Measurements from ENCODE around the gene ACBD7.

Gene ACBD7

DNA sequence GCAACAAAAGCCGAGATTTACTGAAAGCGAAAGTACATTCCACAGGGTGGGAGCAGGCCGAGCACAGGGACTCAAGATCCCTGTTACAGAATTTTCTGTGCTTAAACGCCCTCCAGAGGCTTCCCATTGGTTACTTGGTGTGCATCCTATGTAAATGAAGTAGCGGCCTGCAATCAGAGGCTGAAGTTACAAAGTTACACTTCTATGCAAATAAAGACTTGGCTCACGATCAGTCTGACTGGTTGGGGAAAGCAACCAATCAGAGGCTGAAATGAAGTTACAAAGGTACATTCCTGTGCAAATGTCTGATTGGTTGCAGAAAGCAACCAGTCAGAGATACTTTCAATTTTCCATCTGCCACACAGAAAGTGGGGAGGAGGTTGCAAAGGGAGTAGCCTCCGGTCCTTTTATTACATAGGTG lies 4.1 kb downstream of the ACBD7 start:
- Histone ChIP-seq H3K4me1 (ENCODE audit: control insufficient read depth in 1 of 2, insufficient read depth in 2 of 2, low read length in 2 of 2) (peaks cover 5 to 7% of the 10 kb centered on the region in 2 donors), H3K4me3 (ENCODE audit: low read depth in 1 of 2, low read length in 2 of 2) (peak overlapping the region; percentile 64 to 73), H3K9me3 (ENCODE audit: control insufficient read depth in 1 of 2, low read length in 2 of 2) (no peaks in the 10 kb centered on the region), H3K36me3 (ENCODE audit: control insufficient read depth in 1 of 2, insufficient read depth in 2 of 2, low read length in 2 of 2) (no peaks in the 10 kb centered on the region), H3K27ac (ENCODE audit: low read length) (peak overlapping the region; percentile 33), H3K27me3 (ENCODE audit: low read depth, low read length) (no peaks in the 10 kb centered on the region)

DNA sequence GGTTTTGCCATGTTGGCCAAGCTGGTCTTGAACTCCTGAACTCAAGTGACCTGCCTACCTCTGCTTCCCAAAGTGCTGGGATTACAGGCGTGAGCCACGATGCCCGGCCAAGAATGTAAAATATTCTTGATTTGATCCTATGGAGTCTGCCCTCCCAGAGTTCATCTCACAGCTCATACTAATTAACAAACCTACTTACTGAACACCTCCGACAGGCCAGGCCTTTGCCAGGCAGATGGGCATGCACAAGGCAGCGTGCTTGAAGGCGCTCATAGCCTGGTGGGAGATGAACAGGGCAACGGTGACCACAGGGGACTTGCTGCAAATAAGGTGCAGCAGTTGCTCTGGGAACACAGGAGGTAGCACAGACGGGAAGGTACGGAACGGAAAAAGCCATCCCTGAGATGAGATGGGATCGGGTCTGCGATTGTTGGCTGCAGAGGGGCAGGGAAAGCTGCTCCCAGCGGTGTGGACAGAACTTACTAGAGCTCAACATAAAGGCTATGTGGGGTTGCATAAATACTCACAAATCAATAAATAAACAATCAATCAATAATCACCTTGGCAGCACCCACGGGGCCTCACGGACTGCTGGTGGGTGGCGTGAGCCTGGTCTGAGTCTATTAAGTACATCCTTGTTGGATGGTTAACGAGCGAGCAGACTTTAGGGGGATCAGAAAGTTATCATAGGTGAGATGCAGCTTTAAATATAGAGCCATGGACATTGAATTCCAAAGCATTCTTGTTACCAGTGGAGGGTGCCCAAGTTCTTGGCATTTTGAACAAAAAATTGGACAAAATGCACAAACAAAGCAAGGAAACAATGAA lies 4.7 kb downstream of the ACBD7 start:
- no peaks in the 10 kb centered on the region for H3K9me3 ChIP-seq (ENCODE audit: control insufficient read depth in 1 of 2, low read length in 2 of 2)
- H3K27ac ChIP-seq (ENCODE audit: low read length): peak overlapping the region; percentile 33
- H3K36me3 ChIP-seq (ENCODE audit: control insufficient read depth in 1 of 2, insufficient read depth in 2 of 2, low read length in 2 of 2): no peaks in the 10 kb centered on the region
- peak overlapping the region; percentile 64 to 73 for H3K4me3 ChIP-seq (ENCODE audit: low read depth in 1 of 2, low read length in 2 of 2)
- no peaks in the 10 kb centered on the region for H3K27me3 ChIP-seq (ENCODE audit: low read depth, low read length)
- peaks cover 5 to 7% of the 10 kb centered on the region in 2 donors for H3K4me1 ChIP-seq (ENCODE audit: control insufficient read depth in 1 of 2, insufficient read depth in 2 of 2, low read length in 2 of 2)

DNA sequence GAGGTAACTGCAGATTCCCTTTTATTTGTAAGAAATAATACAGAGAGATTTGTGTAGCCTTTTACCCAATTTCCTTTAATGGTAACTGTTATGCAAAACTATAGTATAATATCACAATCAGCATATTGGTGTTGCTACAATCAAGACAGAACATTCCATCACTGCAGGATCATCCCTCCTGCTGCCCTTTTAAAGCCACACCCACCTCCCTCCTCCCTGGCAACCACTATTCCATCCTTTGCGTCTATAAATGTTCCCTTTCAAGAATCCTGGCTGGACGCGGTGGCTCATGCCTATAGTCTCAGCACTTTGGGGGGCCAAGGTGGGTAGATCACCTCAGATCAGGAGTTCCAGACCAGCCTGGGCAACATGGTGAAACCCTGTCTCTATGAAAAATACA lies 13.2 kb downstream of the ACBD7 start:
- no peak overlapping the region for H3K4me3 ChIP-seq (ENCODE audit: low read depth in 1 of 2, low read length in 2 of 2)
- no peaks in the 10 kb centered on the region for H3K36me3 ChIP-seq (ENCODE audit: control insufficient read depth in 1 of 2, insufficient read depth in 2 of 2, low read length in 2 of 2)
- no peak overlapping the region for H3K27ac ChIP-seq (ENCODE audit: low read length)
- H3K4me1 ChIP-seq (ENCODE audit: control insufficient read depth in 1 of 2, insufficient read depth in 2 of 2, low read length in 2 of 2): no peaks in the 10 kb centered on the region
- no peaks in the 10 kb centered on the region for H3K9me3 ChIP-seq (ENCODE audit: control insufficient read depth in 1 of 2, low read length in 2 of 2)
- no peaks in the 10 kb centered on the region for H3K27me3 ChIP-seq (ENCODE audit: low read depth, low read length)

DNA sequence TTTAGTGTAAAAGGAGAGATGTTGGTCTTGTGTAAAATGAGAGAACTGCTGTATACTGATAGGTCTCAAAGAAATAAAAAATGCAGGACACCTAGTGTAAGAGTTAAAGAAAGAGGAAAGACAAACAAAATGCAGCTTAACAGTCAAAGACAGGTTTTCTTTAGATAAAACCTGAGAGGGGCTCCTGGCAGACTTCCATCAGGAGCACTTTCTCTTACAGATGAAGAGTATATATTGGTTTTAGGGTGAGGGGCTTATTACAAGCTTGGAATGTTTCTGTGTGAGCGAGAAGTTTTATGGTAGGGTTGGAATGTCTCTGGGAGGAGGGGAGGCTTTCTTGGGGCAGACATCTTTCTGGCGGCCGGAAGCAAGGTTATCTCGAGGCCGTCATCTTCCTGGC lies 16.2 kb downstream of the ACBD7 start:
- no peaks in the 10 kb centered on the region for H3K9me3 ChIP-seq (ENCODE audit: control insufficient read depth in 1 of 2, low read length in 2 of 2)
- H3K27me3 ChIP-seq (ENCODE audit: low read depth, low read length): no peaks in the 10 kb centered on the region
- H3K36me3 ChIP-seq (ENCODE audit: control insufficient read depth in 1 of 2, insufficient read depth in 2 of 2, low read length in 2 of 2): no peaks in the 10 kb centered on the region
- no peak overlapping the region for H3K4me3 ChIP-seq (ENCODE audit: low read depth in 1 of 2, low read length in 2 of 2)
- H3K27ac ChIP-seq (ENCODE audit: low read length): no peak overlapping the region
- H3K4me1 ChIP-seq (ENCODE audit: control insufficient read depth in 1 of 2, insufficient read depth in 2 of 2, low read length in 2 of 2): no peaks in the 10 kb centered on the region

DNA sequence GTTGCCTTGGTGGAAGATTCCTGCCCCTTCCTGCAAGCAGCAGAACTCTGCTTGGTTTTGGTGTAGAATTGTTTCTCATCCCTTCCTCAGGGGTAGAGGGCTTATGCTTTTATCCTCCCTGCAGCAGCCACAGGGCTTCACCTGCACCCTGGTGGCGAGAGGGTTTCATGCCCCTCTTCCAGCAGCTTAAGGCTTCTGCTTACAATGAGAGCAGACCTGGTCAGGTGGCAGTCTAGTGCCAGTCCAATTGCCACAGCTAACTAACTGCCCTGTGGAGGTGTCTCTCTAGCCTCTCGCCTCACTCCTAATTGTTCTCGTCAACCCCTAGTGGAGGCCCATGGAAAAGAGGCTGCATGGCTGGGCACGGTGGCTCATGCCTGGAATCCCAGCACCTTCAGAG lies 19.3 kb downstream of the ACBD7 start:
- Histone ChIP-seq H3K27ac (ENCODE audit: low read length) (no peak overlapping the region), H3K36me3 (ENCODE audit: control insufficient read depth in 1 of 2, insufficient read depth in 2 of 2, low read length in 2 of 2) (no peaks in the 10 kb centered on the region), H3K4me3 (ENCODE audit: low read depth in 1 of 2, low read length in 2 of 2) (no peak overlapping the region), H3K27me3 (ENCODE audit: low read depth, low read length) (no peaks in the 10 kb centered on the region), H3K4me1 (ENCODE audit: control insufficient read depth in 1 of 2, insufficient read depth in 2 of 2, low read length in 2 of 2) (no peaks in the 10 kb centered on the region), H3K9me3 (ENCODE audit: control insufficient read depth in 1 of 2, low read length in 2 of 2) (peaks cover 3 to 8% of the 10 kb centered on the region in 2 donors)

DNA sequence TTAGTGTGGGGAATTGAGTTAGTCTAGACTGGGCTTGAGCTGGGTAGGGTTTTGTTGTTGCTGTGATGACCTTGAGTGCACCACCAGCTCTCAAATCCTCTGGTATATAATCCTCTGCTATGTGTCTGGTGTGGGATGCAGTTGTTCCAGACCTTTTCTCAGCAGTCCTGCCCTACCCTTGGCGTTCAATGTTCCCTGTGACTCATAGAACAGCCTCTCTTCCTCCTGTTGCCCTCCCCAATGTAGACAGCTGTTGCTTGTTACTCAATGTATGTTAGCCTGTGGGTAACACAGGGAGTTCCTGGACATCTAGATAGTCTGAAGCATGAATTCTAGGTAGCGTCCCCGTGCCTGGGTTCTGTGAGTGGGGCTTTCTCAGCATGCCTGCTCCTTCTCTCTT lies 19.8 kb downstream of the ACBD7 start:
- Histone ChIP-seq H3K27ac (ENCODE audit: low read length) (no peak overlapping the region), H3K27me3 (ENCODE audit: low read depth, low read length) (no peaks in the 10 kb centered on the region), H3K4me1 (ENCODE audit: control insufficient read depth in 1 of 2, insufficient read depth in 2 of 2, low read length in 2 of 2) (no peaks in the 10 kb centered on the region), H3K36me3 (ENCODE audit: control insufficient read depth in 1 of 2, insufficient read depth in 2 of 2, low read length in 2 of 2) (no peaks in the 10 kb centered on the region), H3K4me3 (ENCODE audit: low read depth in 1 of 2, low read length in 2 of 2) (no peak overlapping the region), H3K9me3 (ENCODE audit: control insufficient read depth in 1 of 2, low read length in 2 of 2) (peaks cover 3 to 8% of the 10 kb centered on the region in 2 donors)

DNA sequence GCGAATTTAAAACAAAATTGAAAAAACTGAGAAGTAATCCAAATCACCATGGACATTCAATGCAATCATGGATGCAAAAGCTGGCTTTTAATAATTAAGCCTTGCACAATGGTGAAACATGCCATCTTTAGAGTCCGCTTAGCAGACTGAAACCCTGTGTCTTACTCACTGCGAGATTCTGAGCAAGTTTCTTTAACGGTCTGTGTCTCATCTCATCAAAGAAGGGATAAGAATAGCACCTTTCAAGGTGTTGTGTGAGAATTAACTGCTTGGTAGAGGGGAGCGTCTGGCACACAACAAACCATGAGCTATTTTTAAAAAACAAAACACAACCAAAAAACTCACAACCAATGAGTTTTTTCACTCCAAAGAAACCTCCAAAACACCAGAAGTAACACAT lies 21.4 kb downstream of the ACBD7 start:
- Histone ChIP-seq H3K27me3 (ENCODE audit: low read depth, low read length) (no peaks in the 10 kb centered on the region), H3K27ac (ENCODE audit: low read length) (no peak overlapping the region), H3K36me3 (ENCODE audit: control insufficient read depth in 1 of 2, insufficient read depth in 2 of 2, low read length in 2 of 2) (no peaks in the 10 kb centered on the region), H3K4me1 (ENCODE audit: control insufficient read depth in 1 of 2, insufficient read depth in 2 of 2, low read length in 2 of 2) (no peaks in the 10 kb centered on the region), H3K4me3 (ENCODE audit: low read depth in 1 of 2, low read length in 2 of 2) (no peak overlapping the region), H3K9me3 (ENCODE audit: control insufficient read depth in 1 of 2, low read length in 2 of 2) (peaks cover 3 to 8% of the 10 kb centered on the region in 2 donors)

DNA sequence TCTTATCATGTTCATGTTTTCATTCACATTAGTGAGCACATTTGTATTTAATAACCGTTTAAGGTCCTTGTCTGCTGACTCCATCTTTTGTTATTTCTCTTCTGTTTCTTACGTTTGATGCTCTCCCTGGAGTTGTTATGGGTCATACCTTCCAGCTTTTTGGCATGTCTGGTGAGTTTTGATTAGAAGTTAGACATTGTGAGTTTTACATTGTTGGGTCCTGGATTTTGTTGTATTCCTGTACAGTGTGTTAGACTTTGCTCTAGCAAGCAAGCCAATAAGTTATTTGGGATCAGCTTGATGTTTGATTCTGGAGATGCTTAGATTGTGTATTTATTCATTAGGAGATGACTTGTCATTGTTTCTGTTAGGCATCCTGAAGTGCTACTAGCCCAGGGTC lies 27.9 kb downstream of the ACBD7 start:
- Histone ChIP-seq H3K4me3 (ENCODE audit: low read depth in 1 of 2, low read length in 2 of 2) (no peak overlapping the region), H3K36me3 (ENCODE audit: control insufficient read depth in 1 of 2, insufficient read depth in 2 of 2, low read length in 2 of 2) (no peaks in the 10 kb centered on the region), H3K4me1 (ENCODE audit: control insufficient read depth in 1 of 2, insufficient read depth in 2 of 2, low read length in 2 of 2) (no peaks in the 10 kb centered on the region), H3K9me3 (ENCODE audit: control insufficient read depth in 1 of 2, low read length in 2 of 2) (peaks cover 3 to 11% of the 10 kb centered on the region in 2 donors), H3K27ac (ENCODE audit: low read length) (no peak overlapping the region), H3K27me3 (ENCODE audit: low read depth, low read length) (no peaks in the 10 kb centered on the region)

DNA sequence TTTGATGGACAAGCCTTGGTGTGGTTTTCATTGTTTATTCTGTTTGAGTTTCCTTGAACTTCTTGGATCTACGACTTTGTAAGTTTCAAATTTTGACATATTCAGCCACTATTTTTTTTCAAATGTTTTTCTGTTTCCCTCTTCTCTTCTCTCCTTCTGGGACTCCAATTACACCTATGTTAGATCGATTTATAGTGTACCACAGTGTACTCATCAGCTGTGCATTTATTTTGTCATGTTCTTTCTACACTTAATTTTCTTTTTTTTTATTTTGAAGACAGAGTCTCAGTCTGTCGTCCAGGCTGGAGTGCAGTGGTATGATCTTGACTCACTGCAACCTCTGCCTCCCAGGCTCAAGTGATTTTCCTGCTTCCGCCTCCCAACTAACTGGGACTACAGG lies 28.7 kb downstream of the ACBD7 start:
- H3K27me3 ChIP-seq (ENCODE audit: low read depth, low read length): no peaks in the 10 kb centered on the region
- H3K4me3 ChIP-seq (ENCODE audit: low read depth in 1 of 2, low read length in 2 of 2): no peak overlapping the region
- H3K4me1 ChIP-seq (ENCODE audit: control insufficient read depth in 1 of 2, insufficient read depth in 2 of 2, low read length in 2 of 2): no peaks in the 10 kb centered on the region
- no peak overlapping the region for H3K27ac ChIP-seq (ENCODE audit: low read length)
- H3K36me3 ChIP-seq (ENCODE audit: control insufficient read depth in 1 of 2, insufficient read depth in 2 of 2, low read length in 2 of 2): no peaks in the 10 kb centered on the region
- peaks cover 0 to 4% of the 10 kb centered on the region in 2 donors for H3K9me3 ChIP-seq (ENCODE audit: control insufficient read depth in 1 of 2, low read length in 2 of 2)

DNA sequence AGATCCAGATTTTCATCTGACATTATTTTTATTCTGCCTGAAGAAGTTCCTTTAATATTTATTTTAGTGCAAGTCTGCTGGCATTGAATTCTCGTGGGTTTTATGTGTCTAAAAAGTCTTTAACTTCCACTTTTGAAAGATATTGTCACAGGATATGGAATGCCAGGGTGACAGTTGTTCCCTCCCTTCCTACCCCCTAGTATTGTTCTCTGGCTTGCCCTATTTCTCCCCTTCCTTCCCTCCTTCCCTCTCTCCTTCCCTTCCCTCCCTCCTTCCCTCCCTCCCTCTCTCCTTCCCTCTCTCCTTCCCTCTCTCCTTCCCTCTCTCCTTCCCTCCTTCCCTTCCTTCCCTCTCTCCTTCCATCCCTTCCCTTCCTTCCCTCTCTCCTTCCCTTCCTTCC lies 29.9 kb downstream of the ACBD7 start:
- H3K36me3 ChIP-seq (ENCODE audit: control insufficient read depth in 1 of 2, insufficient read depth in 2 of 2, low read length in 2 of 2): no peaks in the 10 kb centered on the region
- no peaks in the 10 kb centered on the region for H3K4me1 ChIP-seq (ENCODE audit: control insufficient read depth in 1 of 2, insufficient read depth in 2 of 2, low read length in 2 of 2)
- H3K27me3 ChIP-seq (ENCODE audit: low read depth, low read length): no peaks in the 10 kb centered on the region
- no peak overlapping the region for H3K4me3 ChIP-seq (ENCODE audit: low read depth in 1 of 2, low read length in 2 of 2)
- H3K27ac ChIP-seq (ENCODE audit: low read length): no peak overlapping the region
- peaks cover 0 to 3% of the 10 kb centered on the region in 2 donors for H3K9me3 ChIP-seq (ENCODE audit: control insufficient read depth in 1 of 2, low read length in 2 of 2)

DNA sequence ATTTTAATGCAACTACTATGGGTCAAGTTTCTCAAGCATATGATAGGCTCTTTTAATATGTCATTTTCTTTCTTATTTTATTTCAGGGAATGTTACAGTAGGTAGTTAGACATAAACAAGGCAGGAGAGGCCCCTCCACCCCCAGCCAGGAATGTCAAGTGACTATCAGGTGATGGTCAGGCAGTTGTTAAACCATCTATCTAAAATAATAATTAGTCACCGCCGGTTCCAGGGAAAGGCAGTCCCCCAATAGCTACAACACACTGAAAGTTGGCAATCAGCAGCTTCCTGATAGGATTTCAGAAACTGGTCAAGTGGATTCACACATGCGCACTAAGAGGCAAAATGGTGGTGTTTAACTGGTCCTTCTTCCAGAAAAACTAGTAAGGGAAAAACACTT lies 35.5 kb downstream of the ACBD7 start:
- Histone ChIP-seq H3K27me3 (ENCODE audit: low read depth, low read length) (no peaks in the 10 kb centered on the region), H3K36me3 (ENCODE audit: control insufficient read depth in 1 of 2, insufficient read depth in 2 of 2, low read length in 2 of 2) (no peaks in the 10 kb centered on the region), H3K9me3 (ENCODE audit: control insufficient read depth in 1 of 2, low read length in 2 of 2) (no peaks in the 10 kb centered on the region), H3K4me1 (ENCODE audit: control insufficient read depth in 1 of 2, insufficient read depth in 2 of 2, low read length in 2 of 2) (no peaks in the 10 kb centered on the region), H3K4me3 (ENCODE audit: low read depth in 1 of 2, low read length in 2 of 2) (no peak overlapping the region), H3K27ac (ENCODE audit: low read length) (no peak overlapping the region)

DNA sequence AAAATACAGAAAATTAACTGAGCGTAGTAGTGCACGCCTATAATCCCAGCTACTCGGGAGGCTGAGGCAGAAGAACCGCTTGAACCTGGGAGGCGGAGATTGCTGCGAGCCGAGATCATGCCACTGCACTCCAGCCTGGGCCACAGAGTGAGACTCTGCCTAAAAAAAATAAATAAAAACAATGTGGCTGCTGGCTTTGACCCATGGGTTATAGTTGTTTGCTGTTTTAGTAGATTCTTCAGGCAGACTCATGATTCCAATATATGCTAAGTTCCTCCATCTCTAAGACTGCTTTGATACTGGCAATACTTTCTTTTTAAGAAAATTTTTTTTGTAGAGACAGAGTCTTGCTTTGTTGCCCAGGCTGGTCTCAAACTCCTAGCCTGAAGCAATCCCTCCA lies 36.5 kb downstream of the ACBD7 start:
- no peaks in the 10 kb centered on the region for H3K4me1 ChIP-seq (ENCODE audit: control insufficient read depth in 1 of 2, insufficient read depth in 2 of 2, low read length in 2 of 2)
- no peaks in the 10 kb centered on the region for H3K9me3 ChIP-seq (ENCODE audit: control insufficient read depth in 1 of 2, low read length in 2 of 2)
- H3K27ac ChIP-seq (ENCODE audit: low read length): no peak overlapping the region
- no peaks in the 10 kb centered on the region for H3K36me3 ChIP-seq (ENCODE audit: control insufficient read depth in 1 of 2, insufficient read depth in 2 of 2, low read length in 2 of 2)
- H3K27me3 ChIP-seq (ENCODE audit: low read depth, low read length): no peaks in the 10 kb centered on the region
- H3K4me3 ChIP-seq (ENCODE audit: low read depth in 1 of 2, low read length in 2 of 2): no peak overlapping the region
